HepG2 (cell line): ENCODE results near the gene KANK3. TPM values are rescaled to one million over a fixed set of nuclear protein-coding genes. Genes with fewer than 3 reads are reported as not detected.

ENCODE experiments used
- EP300 ChIP-seq, 3 experiments: sonication (generic) in 1 of 3; formaldehyde crosslinking in 1 of 3; IDR thresholded peaks; 2 replicates each; pipeline versions ENCODE4 v1.5.1 to v1.6.1; 2011 to 2020; ENCODE audit warnings: low read depth in 2 of 3, low read length in 2 of 3, borderline replicate concordance in 1 of 3, improper control_type of control experiment in 1 of 3, mild to moderate bottlenecking in 1 of 3, missing genetic modification reagents in 1 of 3, moderate library complexity in 1 of 3
- HES4 ChIP-seq: sonication (generic); formaldehyde crosslinking; IDR thresholded peaks from 2 replicates; pipeline ENCODE4 v1.9.0; 2021; ENCODE audit warnings: mild to moderate bottlenecking, missing genetic modification reagents, borderline replicate concordance
- HOXD1 ChIP-seq: sonication (generic); formaldehyde crosslinking; IDR thresholded peaks from 2 replicates; pipeline ENCODE4 v1.5.0; 2020; ENCODE audit warnings: missing genetic modification reagents
- PPARG ChIP-seq: conservative IDR thresholded peaks from 2 replicates; pipeline ENCODE4 v1.6.1; 2016; ENCODE audit warnings: missing biosample characterization, missing genetic modification reagents
- SMYD3 ChIP-seq: sonication (generic); formaldehyde crosslinking; IDR thresholded peaks from 2 replicates; pipeline ENCODE4 v1.8.1; 2023; ENCODE audit warnings: mild to moderate bottlenecking, missing genetic modification reagents
- TBX2 ChIP-seq: sonication (generic); formaldehyde crosslinking; IDR thresholded peaks from 2 replicates; pipeline ENCODE4 v1.5.0; 2020; ENCODE audit warnings: missing genetic modification reagents, mild to moderate bottlenecking, borderline replicate concordance
- ZNF816 ChIP-seq: sonication (generic); formaldehyde crosslinking; IDR thresholded peaks from 2 replicates; pipeline ENCODE4 v1.8.0; 2022; ENCODE audit warnings: missing genetic modification reagents, mild to moderate bottlenecking, borderline replicate concordance
- polyA plus RNA-seq, 8 experiments: library from polyadenylated mRNA; depleted of rRNA in 3 of 8; stranded (reverse) in 7 of 8; unstranded in 1 of 8; fragments of >200 nt; fragmentation: Illumina TruSeq in 4 of 8; extraction: Trizol in 4 of 8; gene quantifications; 2 replicates each; pipeline versions ENCODE4 v1.2.1 to v1.2.3, GENCODE V29; 2011 to 2016; ENCODE audit warnings: low read depth in 4 of 8, missing spikeins in 1 of 8, mixed read lengths in 1 of 8; ENCODE audit not compliant: insufficient read depth in 1 of 8
- total RNA-seq, 5 experiments: library from RNA; depleted of rRNA; stranded (reverse); fragments of >200 nt; fragmentation: Illumina TruSeq; extraction: Trizol; gene quantifications; 2 replicates each; pipeline ENCODE4 v1.2.3, GENCODE V29; 2016; ENCODE audit warnings: low read depth in 1 of 5
- TF ChIP-seq, protein P1 (sequence below), 2 experiments: sonication (generic) in 1 of 2; formaldehyde crosslinking in 1 of 2; IDR thresholded peaks; 2 replicates each; pipeline versions ENCODE4 v1.5.1 to v1.6.1; 2011 to 2020; ENCODE audit warnings: borderline replicate concordance in 1 of 2, low read depth in 1 of 2, low read length in 1 of 2, mild to moderate bottlenecking in 1 of 2, missing genetic modification reagents in 1 of 2, moderate library complexity in 1 of 2
- TF ChIP-seq, protein P2 (sequence below): sonication (generic); formaldehyde crosslinking; IDR thresholded peaks from 2 replicates; pipeline ENCODE4 v1.5.0; 2020; ENCODE audit warnings: mild to moderate bottlenecking, missing genetic modification reagents, borderline replicate concordance
- TF ChIP-seq, protein P3 (sequence below): sonication (generic); formaldehyde crosslinking; IDR thresholded peaks from 2 replicates; pipeline ENCODE4 v1.5.0; 2020; ENCODE audit warnings: mild to moderate bottlenecking, missing genetic modification reagents, borderline replicate concordance
- TF ChIP-seq, protein P4 (sequence below): IDR thresholded peaks from 2 replicates; pipeline ENCODE4 v1.6.1; 2016; ENCODE audit warnings: missing biosample characterization, missing genetic modification reagents, low read depth

KANK3 gene
- total and polyA plus RNA-seq, 2 of the 13 experiments (the other 11 are each of a cell fraction or from before 2014, with no cell fraction given) = 0.15 to 0.20 TPM

DNA sequence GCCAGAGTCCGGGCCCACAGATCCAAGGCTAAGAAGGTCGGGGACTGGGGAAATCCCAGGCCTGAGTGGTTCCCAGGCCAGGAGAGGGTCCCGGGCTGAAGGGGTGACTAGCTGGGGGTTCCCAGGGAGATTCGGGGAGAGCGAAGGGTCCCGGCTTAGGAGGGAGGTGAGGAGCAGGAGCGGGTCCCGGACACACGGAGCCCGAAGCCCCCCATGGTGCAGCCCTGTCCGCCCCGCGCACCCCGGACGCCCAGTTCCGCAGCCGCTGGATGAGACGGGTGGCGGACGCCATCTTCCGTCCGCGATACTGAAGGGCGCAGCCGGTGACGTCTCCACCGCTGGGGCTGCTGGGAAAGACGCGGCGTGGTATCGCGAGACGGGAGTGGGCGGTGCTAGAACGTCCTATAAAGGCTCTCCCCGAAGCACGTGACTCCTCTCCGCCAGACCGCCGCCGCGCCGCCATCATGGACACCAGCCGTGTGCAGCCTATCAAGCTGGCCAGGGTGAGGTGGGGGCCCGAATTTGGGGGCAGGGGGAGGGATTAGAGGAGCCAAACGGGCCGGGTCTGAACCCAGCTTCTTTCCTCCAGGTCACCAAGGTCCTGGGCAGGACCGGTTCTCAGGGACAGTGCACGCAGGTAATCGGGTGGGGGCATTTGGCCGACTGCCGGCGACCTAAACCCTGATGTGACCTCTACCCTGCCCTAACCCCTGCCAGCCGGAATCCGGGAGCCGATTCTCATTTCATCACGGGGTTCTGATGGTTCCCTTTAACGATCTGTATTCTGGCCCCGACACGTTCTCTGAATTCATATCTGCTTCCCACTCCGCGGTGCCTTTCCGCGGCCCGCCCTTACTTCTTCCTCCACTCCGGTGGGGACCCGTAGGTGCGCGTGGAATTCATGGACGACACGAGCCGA lies 21.7 kb downstream of the KANK3 start, which contains the start of the genes NDUFA7 and RPS28 (continued):
- TF ChIP-seq, protein P1, sequence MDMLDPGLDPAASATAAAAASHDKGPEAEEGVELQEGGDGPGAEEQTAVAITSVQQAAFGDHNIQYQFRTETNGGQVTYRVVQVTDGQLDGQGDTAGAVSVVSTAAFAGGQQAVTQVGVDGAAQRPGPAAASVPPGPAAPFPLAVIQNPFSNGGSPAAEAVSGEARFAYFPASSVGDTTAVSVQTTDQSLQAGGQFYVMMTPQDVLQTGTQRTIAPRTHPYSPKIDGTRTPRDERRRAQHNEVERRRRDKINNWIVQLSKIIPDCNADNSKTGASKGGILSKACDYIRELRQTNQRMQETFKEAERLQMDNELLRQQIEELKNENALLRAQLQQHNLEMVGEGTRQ (IDR thresholded peaks at IDR 0.05; ENCODE audit: low read depth, low read length) = peak; percentile 76
- TF ChIP-seq, protein P1 (CRISPR knock-in tag; IDR thresholded peaks at IDR 0.05; ENCODE audit: borderline replicate concordance) = peak; percentile 91; the same call in 1 of the 2 replicates
- TF ChIP-seq EP300 (IDR thresholded peaks at IDR 0.05; ENCODE audit: low read depth in 2 of 2, low read length in 2 of 2) = no peak
- no peak for TF ChIP-seq EP300 (CRISPR knock-in tag; IDR thresholded peaks at IDR 0.05; ENCODE audit: borderline replicate concordance)
- TF ChIP-seq, protein P2, sequence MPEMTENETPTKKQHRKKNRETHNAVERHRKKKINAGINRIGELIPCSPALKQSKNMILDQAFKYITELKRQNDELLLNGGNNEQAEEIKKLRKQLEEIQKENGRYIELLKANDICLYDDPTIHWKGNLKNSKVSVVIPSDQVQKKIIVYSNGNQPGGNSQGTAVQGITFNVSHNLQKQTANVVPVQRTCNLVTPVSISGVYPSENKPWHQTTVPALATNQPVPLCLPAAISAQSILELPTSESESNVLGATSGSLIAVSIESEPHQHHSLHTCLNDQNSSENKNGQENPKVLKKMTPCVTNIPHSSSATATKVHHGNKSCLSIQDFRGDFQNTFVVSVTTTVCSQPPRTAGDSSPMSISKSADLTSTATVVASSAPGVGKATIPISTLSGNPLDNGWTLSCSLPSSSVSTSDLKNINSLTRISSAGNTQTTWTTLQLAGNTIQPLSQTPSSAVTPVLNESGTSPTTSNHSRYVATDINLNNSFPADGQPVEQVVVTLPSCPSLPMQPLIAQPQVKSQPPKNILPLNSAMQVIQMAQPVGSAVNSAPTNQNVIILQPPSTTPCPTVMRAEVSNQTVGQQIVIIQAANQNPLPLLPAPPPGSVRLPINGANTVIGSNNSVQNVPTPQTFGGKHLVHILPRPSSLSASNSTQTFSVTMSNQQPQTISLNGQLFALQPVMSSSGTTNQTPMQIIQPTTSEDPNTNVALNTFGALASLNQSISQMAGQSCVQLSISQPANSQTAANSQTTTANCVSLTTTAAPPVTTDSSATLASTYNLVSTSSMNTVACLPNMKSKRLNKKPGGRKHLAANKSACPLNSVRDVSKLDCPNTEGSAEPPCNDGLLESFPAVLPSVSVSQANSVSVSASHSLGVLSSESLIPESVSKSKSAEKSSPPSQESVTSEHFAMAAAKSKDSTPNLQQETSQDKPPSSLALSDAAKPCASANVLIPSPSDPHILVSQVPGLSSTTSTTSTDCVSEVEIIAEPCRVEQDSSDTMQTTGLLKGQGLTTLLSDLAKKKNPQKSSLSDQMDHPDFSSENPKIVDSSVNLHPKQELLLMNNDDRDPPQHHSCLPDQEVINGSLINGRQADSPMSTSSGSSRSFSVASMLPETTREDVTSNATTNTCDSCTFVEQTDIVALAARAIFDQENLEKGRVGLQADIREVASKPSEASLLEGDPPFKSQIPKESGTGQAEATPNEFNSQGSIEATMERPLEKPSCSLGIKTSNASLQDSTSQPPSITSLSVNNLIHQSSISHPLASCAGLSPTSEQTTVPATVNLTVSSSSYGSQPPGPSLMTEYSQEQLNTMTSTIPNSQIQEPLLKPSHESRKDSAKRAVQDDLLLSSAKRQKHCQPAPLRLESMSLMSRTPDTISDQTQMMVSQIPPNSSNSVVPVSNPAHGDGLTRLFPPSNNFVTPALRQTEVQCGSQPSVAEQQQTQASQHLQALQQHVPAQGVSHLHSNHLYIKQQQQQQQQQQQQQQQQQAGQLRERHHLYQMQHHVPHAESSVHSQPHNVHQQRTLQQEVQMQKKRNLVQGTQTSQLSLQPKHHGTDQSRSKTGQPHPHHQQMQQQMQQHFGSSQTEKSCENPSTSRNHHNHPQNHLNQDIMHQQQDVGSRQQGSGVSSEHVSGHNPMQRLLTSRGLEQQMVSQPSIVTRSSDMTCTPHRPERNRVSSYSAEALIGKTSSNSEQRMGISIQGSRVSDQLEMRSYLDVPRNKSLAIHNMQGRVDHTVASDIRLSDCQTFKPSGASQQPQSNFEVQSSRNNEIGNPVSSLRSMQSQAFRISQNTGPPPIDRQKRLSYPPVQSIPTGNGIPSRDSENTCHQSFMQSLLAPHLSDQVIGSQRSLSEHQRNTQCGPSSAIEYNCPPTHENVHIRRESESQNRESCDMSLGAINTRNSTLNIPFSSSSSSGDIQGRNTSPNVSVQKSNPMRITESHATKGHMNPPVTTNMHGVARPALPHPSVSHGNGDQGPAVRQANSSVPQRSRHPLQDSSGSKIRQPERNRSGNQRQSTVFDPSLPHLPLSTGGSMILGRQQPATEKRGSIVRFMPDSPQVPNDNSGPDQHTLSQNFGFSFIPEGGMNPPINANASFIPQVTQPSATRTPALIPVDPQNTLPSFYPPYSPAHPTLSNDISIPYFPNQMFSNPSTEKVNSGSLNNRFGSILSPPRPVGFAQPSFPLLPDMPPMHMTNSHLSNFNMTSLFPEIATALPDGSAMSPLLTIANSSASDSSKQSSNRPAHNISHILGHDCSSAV (CRISPR knock-in tag) = peak; percentile 28; the same call in 1 of the 2 replicates
- TF ChIP-seq, protein P3, sequence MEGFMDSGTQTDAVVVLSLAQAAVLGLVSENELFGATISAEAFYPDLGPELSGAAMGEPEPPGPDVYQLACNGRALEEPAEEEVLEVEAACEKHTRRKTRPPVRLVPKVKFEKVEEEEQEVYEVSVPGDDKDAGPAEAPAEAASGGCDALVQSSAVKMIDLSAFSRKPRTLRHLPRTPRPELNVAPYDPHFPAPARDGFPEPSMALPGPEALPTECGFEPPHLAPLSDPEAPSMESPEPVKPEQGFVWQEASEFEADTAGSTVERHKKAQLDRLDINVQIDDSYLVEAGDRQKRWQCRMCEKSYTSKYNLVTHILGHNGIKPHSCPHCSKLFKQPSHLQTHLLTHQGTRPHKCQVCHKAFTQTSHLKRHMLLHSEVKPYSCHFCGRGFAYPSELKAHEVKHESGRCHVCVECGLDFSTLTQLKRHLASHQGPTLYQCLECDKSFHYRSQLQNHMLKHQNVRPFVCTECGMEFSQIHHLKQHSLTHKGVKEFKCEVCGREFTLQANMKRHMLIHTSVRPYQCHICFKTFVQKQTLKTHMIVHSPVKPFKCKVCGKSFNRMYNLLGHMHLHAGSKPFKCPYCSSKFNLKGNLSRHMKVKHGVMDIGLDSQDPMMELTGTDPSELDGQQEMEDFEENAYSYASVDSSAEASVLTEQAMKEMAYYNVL = 0 out of 2 replicates have a peak, but pooled peaks have one; percentile 63
- TF ChIP-seq PPARG = no peak
- no peak for TF ChIP-seq ZNF816
- TF ChIP-seq TBX2 (CRISPR knock-in tag) = peak; percentile 89
- TF ChIP-seq, protein P4, sequence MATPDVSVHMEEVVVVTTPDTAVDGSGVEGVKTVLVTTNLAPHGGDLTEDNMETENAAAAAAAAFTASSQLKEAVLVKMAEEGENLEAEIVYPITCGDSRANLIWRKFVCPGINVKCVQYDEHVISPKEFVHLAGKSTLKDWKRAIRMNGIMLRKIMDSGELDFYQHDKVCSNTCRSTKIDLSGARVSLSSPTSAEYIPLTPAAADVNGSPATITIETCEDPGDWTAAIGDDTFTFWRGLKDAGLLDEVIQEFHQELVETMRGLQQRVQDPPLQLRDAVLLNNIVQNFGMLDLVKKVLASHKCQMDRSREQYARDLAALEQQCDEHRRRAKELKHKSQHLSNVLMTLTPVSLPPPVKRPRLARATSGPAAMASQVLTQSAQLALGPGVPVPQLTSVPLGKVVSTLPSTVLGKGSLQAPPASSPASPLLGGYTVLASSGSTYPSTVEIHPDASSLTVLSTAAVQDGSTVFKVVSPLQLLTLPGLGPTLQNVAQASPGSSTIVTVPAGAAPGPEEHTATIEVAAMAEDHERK (CRISPR knock-in tag) = 0 out of 2 replicates have a peak, but pooled peaks have one; percentile 61
- TF ChIP-seq SMYD3 (CRISPR knock-in tag) = peak; percentile 73; the same call in 1 of the 2 replicates
- peak; percentile 25; the same call in 1 of the 2 replicates for TF ChIP-seq HES4 (CRISPR knock-in tag)
- TF ChIP-seq HOXD1 (CRISPR knock-in tag) = 0 out of 2 replicates have a peak, but pooled peaks have one; percentile 65
